CD4-positive, alpha-beta T cell (primary cell): ENCODE data around the gene CYYR1. TPM values are rescaled to one million over a fixed set of nuclear protein-coding genes. Genes with fewer than 3 reads are reported as not detected.

Experiments used
- ATAC-seq: fragments of 200-7000 bp; cut with Tn5 transposase; one replicate; pipeline ENCODE4 v1.10.0; 2022; ENCODE audit warnings: mild to moderate bottlenecking; ENCODE audit not compliant: poor library complexity
- CTCF ChIA-PET: fragments of 350-600 bp; sonication (Branson Sonifier 250); formaldehyde crosslinking; loops from one replicate; lab custom pipeline; 2021; ENCODE audit warnings: antibody characterized with exemption, inconsistent platforms; lab: Charles Lee
- POLR2A ChIA-PET: fragments of 350-600 bp; sonication (Branson Sonifier 250); formaldehyde crosslinking; loops from one replicate; lab custom pipeline; 2021; ENCODE audit warnings: antibody characterized with exemption, inconsistent platforms; lab: Charles Lee
- DNase-seq, 14 experiments: peaks; one replicate each; pipeline ENCODE4 v3.0.0-alpha.2; 2013 to 2020; ENCODE audit warnings: mixed read lengths in 2 of 14
- H3K27ac ChIP-seq, 2 donors: one replicate each; pipeline versions ENCODE4 v1.5.1 to v1.7.0; 2013; ENCODE audit warnings: low read length in 2 of 2, low read depth in 1 of 2, mild to moderate bottlenecking in 1 of 2
- H3K27me3 ChIP-seq, 2 experiments: 1 replicate in 1 of 2; 2 replicates in 1 of 2; pipeline versions ENCODE4 v1.6.1 to v1.7.0; 2013; ENCODE audit warnings: low read length in 2 of 2, control low read depth in 1 of 2, mild to moderate bottlenecking in 1 of 2, moderate library complexity in 1 of 2; ENCODE audit not compliant: insufficient read depth in 2 of 2, control insufficient read depth in 1 of 2
- H3K36me3 ChIP-seq: one replicate; pipeline ENCODE4 v1.6.1; 2013; ENCODE audit warnings: low read length, control low read depth; ENCODE audit not compliant: insufficient read depth
- H3K4me1 ChIP-seq: one replicate; pipeline ENCODE4 v1.6.1; 2013; ENCODE audit warnings: low read length, control low read depth; ENCODE audit not compliant: insufficient read depth
- H3K4me3 ChIP-seq: one replicate; pipeline ENCODE4 v1.5.1; 2013; ENCODE audit warnings: mild to moderate bottlenecking, low read length, moderate library complexity
- H3K9me3 ChIP-seq, 2 experiments: 1 replicate in 1 of 2; 2 replicates in 1 of 2; pipeline versions ENCODE4 v1.6.1 to v1.7.0; 2013; ENCODE audit warnings: low read length in 2 of 2, mild to moderate bottlenecking in 2 of 2, control low read depth in 1 of 2, moderate library complexity in 1 of 2; ENCODE audit not compliant: control insufficient read depth in 1 of 2, insufficient read depth in 1 of 2
- H3K27ac Mint-ChIP-seq: one replicate; pipeline ENCODE4 v1.8.0; 2020; ENCODE audit warnings: mixed read lengths
- H3K27me3 Mint-ChIP-seq: one replicate; pipeline ENCODE4 v1.8.0; 2021; ENCODE audit warnings: mixed read lengths
- H3K36me3 Mint-ChIP-seq: one replicate; pipeline ENCODE4 v1.8.0; 2021; ENCODE audit warnings: low read depth, mixed read lengths
- H3K4me1 Mint-ChIP-seq: one replicate; pipeline ENCODE4 v1.8.0; 2021; ENCODE audit warnings: low read depth, mixed read lengths
- H3K4me3 Mint-ChIP-seq: one replicate; pipeline ENCODE4 v1.8.0; 2020; ENCODE audit warnings: mild to moderate bottlenecking, mixed read lengths
- H3K9me3 Mint-ChIP-seq: one replicate; pipeline ENCODE4 v1.8.0; 2020; ENCODE audit warnings: mixed read lengths
- CTCF ChIP-seq: fragments of 200-600 bp; IDR thresholded peaks from one replicate; pipeline ENCODE4 v1.8.0; 2022; ENCODE audit warnings: antibody characterized with exemption, mild to moderate bottlenecking
- intact Hi-C, 2 experiments: fragments of 100-400 bp; cut with DNase I in 1 of 2; cut with micrococcal nuclease in 1 of 2; formaldehyde crosslinking; loops; one replicate each; pipeline versions ENCODE4 v1.15.1 to v1.9.0; 2023 to 2025; cut with DNase I, micrococcal nuclease
- total RNA-seq, 174 experiments: library from RNA in 2 of 174; stranded (reverse) in 2 of 174; gene quantifications; one replicate each; pipeline ENCODE4 v1.2.3 and lab custom pipeline; 2021 to 2026

CYYR1 gene
- total RNA-seq, 2 experiments from 2014 or later, result not detected

GRCh38 chr21:26501495-26502021, 71.5 kb downstream of the CYYR1 start:
- Histone ChIP-seq H3K9me3 (no peaks in the 10 kb centered on the region), H3K36me3 (no peaks in the 10 kb centered on the region), H3K4me1 (no peaks in the 10 kb centered on the region), H3K27me3 (no peaks in the 10 kb centered on the region), H3K27ac (no peak overlapping the region), H3K4me3 (no peak overlapping the region)
- H3K27me3 Mint-ChIP-seq, result no peaks in the 10 kb centered on the region
- TF ChIP-seq CTCF, result no peak
- peaks cover 2% of the 10 kb centered on the region for H3K9me3 Mint-ChIP-seq
- no peak for ATAC-seq
- H3K4me3 Mint-ChIP-seq, result no peak overlapping the region
- no peak overlapping the region for H3K27ac Mint-ChIP-seq
- no peaks in the 10 kb centered on the region for H3K4me1 Mint-ChIP-seq
- ChIA-PET CTCF (no interaction called here), POLR2A (no interaction called here)
- DNase-seq, result no peak
- H3K36me3 Mint-ChIP-seq, result no peaks in the 10 kb centered on the region
- intact Hi-C loops, result no loop called here

GRCh38 chr21:26499495-26499894, 73.6 kb downstream of the CYYR1 start:
- intact Hi-C loops, result no loop called here
- no peaks in the 10 kb centered on the region for H3K36me3 Mint-ChIP-seq
- no peaks in the 10 kb centered on the region for H3K27me3 Mint-ChIP-seq
- Histone ChIP-seq H3K9me3 (peaks cover 0 to 5% of the 10 kb centered on the region in 2 experiments), H3K27me3 (no peaks in the 10 kb centered on the region), H3K36me3 (no peaks in the 10 kb centered on the region), H3K27ac (no peak overlapping the region), H3K4me1 (no peaks in the 10 kb centered on the region), H3K4me3 (no peak overlapping the region)
- CTCF ChIA-PET, result no interaction called here
- ATAC-seq, result no peak
- H3K4me3 Mint-ChIP-seq, result no peak overlapping the region
- H3K27ac Mint-ChIP-seq, result no peak overlapping the region
- H3K9me3 Mint-ChIP-seq, result peaks cover 2% of the 10 kb centered on the region
- TF ChIP-seq CTCF, result no peak
- H3K4me1 Mint-ChIP-seq, result no peaks in the 10 kb centered on the region
- POLR2A ChIA-PET, result no interaction called here
- DNase-seq, result no peak

- H3K4me1 ChIP-seq, result no peaks in the 10 kb centered on the region
- no peak for DNase-seq
- POLR2A ChIA-PET, result no interaction called here
- ATAC-seq, result no peak
- H3K27ac Mint-ChIP-seq, result no peak overlapping the region
- TF ChIP-seq CTCF, result no peak
- CTCF ChIA-PET, result no interaction called here
- H3K27me3 ChIP-seq, result no peaks in the 10 kb centered on the region
- peaks cover 2% of the 10 kb centered on the region for H3K9me3 Mint-ChIP-seq
- no peak overlapping the region for H3K4me3 ChIP-seq
- no peaks in the 10 kb centered on the region for H3K27me3 Mint-ChIP-seq
- intact Hi-C loops, result no loop called here
- H3K4me3 Mint-ChIP-seq, result no peak overlapping the region
- no peaks in the 10 kb centered on the region for H3K36me3 ChIP-seq
- no peaks in the 10 kb centered on the region for H3K36me3 Mint-ChIP-seq
- no peak overlapping the region for H3K27ac ChIP-seq
- H3K4me1 Mint-ChIP-seq, result no peaks in the 10 kb centered on the region
- H3K9me3 ChIP-seq, result peaks cover 0 to 5% of the 10 kb centered on the region in 2 experiments
Observed at GRCh38 chr21:26495283-26495849, 77.7 kb downstream of the CYYR1 start.
